ENCODE measurements around the gene FARS2. TPM values are rescaled to one million over a fixed set of nuclear protein-coding genes. Genes with fewer than 3 reads are reported as not detected.

The FARS2 gene
- total and polyA plus RNA-seq, 4 donors: 6.3 to 14.2 (median 10.5) TPM

- no peaks in the 10 kb centered on the region for H3K27me3 ChIP-seq (ENCODE audit: control insufficient read depth in 1 of 2, insufficient read depth in 2 of 2, low read length in 1 of 2)
- ATAC-seq (ENCODE audit: low FRiP score): no peak
- H3K27ac ChIP-seq (ENCODE audit: low read depth in 1 of 2, low read length in 2 of 2): no peak overlapping the region
- no peak overlapping the region for H3K4me3 ChIP-seq (ENCODE audit: low read length in 2 of 2)
- DNase-seq: no peak
- 60 to 66% methylated on average over 5 of the region's 5 CpGs for WGBS, 2 donors
- peaks cover 1% of the 10 kb centered on the region for H3K9me3 ChIP-seq (ENCODE audit: control insufficient read depth, low read length)
- H3K36me3 ChIP-seq (ENCODE audit: control insufficient read depth in 1 of 2, insufficient read depth in 2 of 2, low read length in 1 of 2): no peaks in the 10 kb centered on the region
- no peaks in the 10 kb centered on the region for H3K4me1 ChIP-seq (ENCODE audit: control insufficient read depth in 1 of 2, insufficient read depth in 2 of 2, low read length in 2 of 2)
- intact Hi-C loops (cut with DNase I): no loop called here
Observed at GRCh38 chr6:5315881-5316280, 54.6 kb downstream of the FARS2 start.

- H3K27me3 ChIP-seq (ENCODE audit: control insufficient read depth in 1 of 2, insufficient read depth in 2 of 2, low read length in 1 of 2): no peaks in the 10 kb centered on the region
- intact Hi-C loops (cut with DNase I): no loop called here
- no peak for DNase-seq
Observed at GRCh38 chr6:5316951-5317350, 55.6 kb downstream of the FARS2 start.

GRCh38 chr6:5318617-5319272 lies 57.4 kb downstream of the FARS2 start:
- H3K27me3 ChIP-seq (ENCODE audit: control insufficient read depth in 1 of 2, insufficient read depth in 2 of 2, low read length in 1 of 2): no peaks in the 10 kb centered on the region
- H3K36me3 ChIP-seq (ENCODE audit: control insufficient read depth in 1 of 2, insufficient read depth in 2 of 2, low read length in 1 of 2): no peaks in the 10 kb centered on the region
- whole genome bisulfite sequencing, 2 donors: 68 to 75% methylated on average over 7 of the region's 7 CpGs
- H3K27ac ChIP-seq (ENCODE audit: low read depth in 1 of 2, low read length in 2 of 2): no peak overlapping the region
- DNase-seq: no peak
- peaks cover 5% of the 10 kb centered on the region for H3K9me3 ChIP-seq (ENCODE audit: control insufficient read depth, low read length)
- no peak for ATAC-seq (ENCODE audit: low FRiP score)
- H3K4me3 ChIP-seq (ENCODE audit: low read length in 2 of 2): no peak overlapping the region
- intact Hi-C loops (cut with DNase I): no loop called here
- no peaks in the 10 kb centered on the region for H3K4me1 ChIP-seq (ENCODE audit: control insufficient read depth in 1 of 2, insufficient read depth in 2 of 2, low read length in 2 of 2)

More at GRCh38 chr6:5316951-5317350, 55.6 kb downstream of the FARS2 start:
- H3K4me1 ChIP-seq (ENCODE audit: control insufficient read depth in 1 of 2, insufficient read depth in 2 of 2, low read length in 2 of 2): no peaks in the 10 kb centered on the region
- no peak for ATAC-seq (ENCODE audit: low FRiP score)
- no peak overlapping the region for H3K4me3 ChIP-seq (ENCODE audit: low read length in 2 of 2)
- no peak overlapping the region for H3K27ac ChIP-seq (ENCODE audit: low read depth in 1 of 2, low read length in 2 of 2)
- WGBS, 2 donors: 92 to 94% methylated on average over 4 of the region's 4 CpGs
- H3K9me3 ChIP-seq (ENCODE audit: control insufficient read depth, low read length): peaks cover 1% of the 10 kb centered on the region
- no peaks in the 10 kb centered on the region for H3K36me3 ChIP-seq (ENCODE audit: control insufficient read depth in 1 of 2, insufficient read depth in 2 of 2, low read length in 1 of 2)

- DNase-seq (no peak), ATAC-seq (ENCODE audit: low FRiP score) (no peak)
- 96 to 98% methylated on average over 3 of the region's 3 CpGs for WGBS, 2 donors
- no peaks in the 10 kb centered on the region for H3K4me1 ChIP-seq (ENCODE audit: control insufficient read depth in 1 of 2, insufficient read depth in 2 of 2, low read length in 2 of 2)
- no peak overlapping the region for H3K4me3 ChIP-seq (ENCODE audit: low read length in 2 of 2)
- peaks cover 7% of the 10 kb centered on the region for H3K9me3 ChIP-seq (ENCODE audit: control insufficient read depth, low read length)
- no peaks in the 10 kb centered on the region for H3K27me3 ChIP-seq (ENCODE audit: control insufficient read depth in 1 of 2, insufficient read depth in 2 of 2, low read length in 1 of 2)
- intact Hi-C loops (cut with DNase I): no loop called here
- peaks cover 2 to 3% of the 10 kb centered on the region in 2 donors for H3K36me3 ChIP-seq (ENCODE audit: control insufficient read depth in 1 of 2, insufficient read depth in 2 of 2, low read length in 1 of 2)
- no peak overlapping the region for H3K27ac ChIP-seq (ENCODE audit: low read depth in 1 of 2, low read length in 2 of 2)
Observed at GRCh38 chr6:5323979-5324378, 62.7 kb downstream of the FARS2 start.

GRCh38 chr6:5325173-5325572 lies 63.9 kb downstream of the FARS2 start:
- Histone ChIP-seq H3K27me3 (ENCODE audit: control insufficient read depth in 1 of 2, insufficient read depth in 2 of 2, low read length in 1 of 2) (no peaks in the 10 kb centered on the region), H3K36me3 (ENCODE audit: control insufficient read depth in 1 of 2, insufficient read depth in 2 of 2, low read length in 1 of 2) (peaks cover 2 to 3% of the 10 kb centered on the region in 2 donors), H3K9me3 (ENCODE audit: control insufficient read depth, low read length) (peaks cover 6% of the 10 kb centered on the region), H3K4me3 (ENCODE audit: low read length in 2 of 2) (no peak overlapping the region), H3K4me1 (ENCODE audit: control insufficient read depth in 1 of 2, insufficient read depth in 2 of 2, low read length in 2 of 2) (no peaks in the 10 kb centered on the region), H3K27ac (ENCODE audit: low read depth in 1 of 2, low read length in 2 of 2) (no peak overlapping the region)
- intact Hi-C loops (cut with DNase I): no loop called here
- WGBS, 2 donors: 94 to 96% methylated on average over 3 of the region's 3 CpGs
- no peak for ATAC-seq (ENCODE audit: low FRiP score)
- DNase-seq: no peak

GRCh38 chr6:5326022-5326641 lies 64.8 kb downstream of the FARS2 start:
- H3K36me3 ChIP-seq (ENCODE audit: control insufficient read depth in 1 of 2, insufficient read depth in 2 of 2, low read length in 1 of 2): peaks cover 2 to 3% of the 10 kb centered on the region in 2 donors
- WGBS, 2 donors: 96 to 97% methylated on average over 7 of the region's 7 CpGs
- no peak overlapping the region for H3K4me3 ChIP-seq (ENCODE audit: low read length in 2 of 2)
- intact Hi-C loops (cut with DNase I): no loop called here
- DNase-seq: no peak
- no peaks in the 10 kb centered on the region for H3K27me3 ChIP-seq (ENCODE audit: control insufficient read depth in 1 of 2, insufficient read depth in 2 of 2, low read length in 1 of 2)
- no peaks in the 10 kb centered on the region for H3K4me1 ChIP-seq (ENCODE audit: control insufficient read depth in 1 of 2, insufficient read depth in 2 of 2, low read length in 2 of 2)
- peaks cover 6% of the 10 kb centered on the region for H3K9me3 ChIP-seq (ENCODE audit: control insufficient read depth, low read length)
- ATAC-seq (ENCODE audit: low FRiP score): no peak
- no peak overlapping the region for H3K27ac ChIP-seq (ENCODE audit: low read depth in 1 of 2, low read length in 2 of 2)

GRCh38 chr6:5328800-5329199 lies 67.5 kb downstream of the FARS2 start:
- H3K27me3 ChIP-seq (ENCODE audit: control insufficient read depth in 1 of 2, insufficient read depth in 2 of 2, low read length in 1 of 2): no peaks in the 10 kb centered on the region
- peaks cover 2 to 3% of the 10 kb centered on the region in 2 donors for H3K36me3 ChIP-seq (ENCODE audit: control insufficient read depth in 1 of 2, insufficient read depth in 2 of 2, low read length in 1 of 2)
- WGBS, 2 donors: 91 to 93% methylated on average over 6 of the region's 6 CpGs
- intact Hi-C loops (cut with DNase I): no loop called here
- H3K9me3 ChIP-seq (ENCODE audit: control insufficient read depth, low read length): peaks cover 2% of the 10 kb centered on the region
- ATAC-seq (ENCODE audit: low FRiP score) (no peak), DNase-seq (no peak)
- H3K4me1 ChIP-seq (ENCODE audit: control insufficient read depth in 1 of 2, insufficient read depth in 2 of 2, low read length in 2 of 2): peaks cover 0 to 3% of the 10 kb centered on the region in 2 donors
- no peak overlapping the region for H3K27ac ChIP-seq (ENCODE audit: low read depth in 1 of 2, low read length in 2 of 2)
- no peak overlapping the region for H3K4me3 ChIP-seq (ENCODE audit: low read length in 2 of 2)

- Histone ChIP-seq H3K36me3 (ENCODE audit: control insufficient read depth in 1 of 2, insufficient read depth in 2 of 2, low read length in 1 of 2) (peaks cover 0 to 2% of the 10 kb centered on the region in 2 donors), H3K4me1 (ENCODE audit: control insufficient read depth in 1 of 2, insufficient read depth in 2 of 2, low read length in 2 of 2) (peaks cover 0 to 8% of the 10 kb centered on the region in 2 donors), H3K4me3 (ENCODE audit: low read length in 2 of 2) (no peak overlapping the region), H3K9me3 (ENCODE audit: control insufficient read depth, low read length) (no peaks in the 10 kb centered on the region), H3K27me3 (ENCODE audit: control insufficient read depth in 1 of 2, insufficient read depth in 2 of 2, low read length in 1 of 2) (no peaks in the 10 kb centered on the region), H3K27ac (ENCODE audit: low read depth in 1 of 2, low read length in 2 of 2) (no peak overlapping the region)
- intact Hi-C loops (cut with DNase I): no loop called here
- no peak for ATAC-seq (ENCODE audit: low FRiP score)
- no peak for DNase-seq
- 88 to 97% methylated on average over 5 of the region's 5 CpGs for WGBS, 2 donors
Observed at GRCh38 chr6:5331845-5332442, 70.6 kb downstream of the FARS2 start.

GRCh38 chr6:5333658-5334057 lies 72.3 kb downstream of the FARS2 start:
- intact Hi-C loops (cut with DNase I): no loop called here
- no peaks in the 10 kb centered on the region for H3K36me3 ChIP-seq (ENCODE audit: control insufficient read depth in 1 of 2, insufficient read depth in 2 of 2, low read length in 1 of 2)

More at GRCh38 chr6:5333658-5334057, 72.3 kb downstream of the FARS2 start:
- Histone ChIP-seq H3K27me3 (ENCODE audit: control insufficient read depth in 1 of 2, insufficient read depth in 2 of 2, low read length in 1 of 2) (no peaks in the 10 kb centered on the region), H3K27ac (ENCODE audit: low read depth in 1 of 2, low read length in 2 of 2) (no peak overlapping the region), H3K4me1 (ENCODE audit: control insufficient read depth in 1 of 2, insufficient read depth in 2 of 2, low read length in 2 of 2) (peaks cover 0 to 8% of the 10 kb centered on the region in 2 donors), H3K9me3 (ENCODE audit: control insufficient read depth, low read length) (no peaks in the 10 kb centered on the region), H3K4me3 (ENCODE audit: low read length in 2 of 2) (no peak overlapping the region)
- no peak for DNase-seq
- peak; percentile 19 for ATAC-seq (ENCODE audit: low FRiP score)
- WGBS, 2 donors: 87 to 89% methylated on average over 3 of the region's 3 CpGs
